ENCODE data around the gene XPR1.
A peak's percentile ranks its signal among the peaks of the same experiment; 100 is the strongest.

Gene XPR1

DNA sequence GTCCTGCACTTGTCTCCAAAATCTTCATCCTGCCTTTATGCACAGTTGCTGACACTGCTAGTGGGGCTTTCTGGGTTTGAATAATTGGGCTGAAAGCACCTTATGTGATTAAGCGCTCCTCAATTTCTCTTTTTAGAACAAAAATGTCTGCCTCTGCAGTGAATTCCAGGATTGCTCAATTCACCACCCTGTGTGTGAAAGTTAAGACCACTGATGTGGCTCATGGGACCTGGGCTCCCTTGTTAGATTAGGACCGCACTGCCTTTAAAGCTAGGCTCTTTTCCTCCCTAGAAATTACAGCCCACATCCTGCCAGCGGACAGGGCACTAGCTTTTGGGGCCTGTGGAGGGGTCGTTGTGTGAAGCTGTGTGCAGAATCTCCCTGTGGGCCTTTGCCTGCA, 299.7 kb downstream of the XPR1 start:
- DNase-seq, result no peak

GRCh38 chr1:180932378-180932777, 300.6 kb downstream of the XPR1 start:
- DNase-seq, result no peak

DNA sequence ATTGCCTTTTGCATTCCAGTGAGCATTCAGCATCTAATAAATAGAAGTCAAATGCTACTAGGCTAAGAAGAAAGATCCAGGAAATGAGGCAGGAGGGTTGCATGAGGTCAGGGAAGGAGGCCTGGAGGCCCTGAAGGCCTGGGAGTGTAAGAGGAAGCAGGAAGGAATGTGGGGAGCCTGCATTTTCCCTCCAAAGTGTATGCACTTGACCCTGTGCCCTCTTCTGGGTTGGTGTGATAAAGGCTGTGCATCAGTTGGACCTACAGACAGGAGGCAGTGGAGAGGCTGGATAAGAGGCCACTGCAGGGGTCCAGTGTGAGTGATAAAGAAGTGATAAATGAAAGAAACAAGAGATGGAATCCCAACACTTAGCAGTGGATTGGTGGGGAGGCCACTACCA, 301.3 kb downstream of the XPR1 start:
- no peak for DNase-seq

GRCh38 chr1:180934563-180934962, 302.7 kb downstream of the XPR1 start:
- DNase-seq, result no peak

GRCh38 chr1:180935326-180936109, 303.7 kb downstream of the XPR1 start:
- peak; percentile 39 for DNase-seq

DNA sequence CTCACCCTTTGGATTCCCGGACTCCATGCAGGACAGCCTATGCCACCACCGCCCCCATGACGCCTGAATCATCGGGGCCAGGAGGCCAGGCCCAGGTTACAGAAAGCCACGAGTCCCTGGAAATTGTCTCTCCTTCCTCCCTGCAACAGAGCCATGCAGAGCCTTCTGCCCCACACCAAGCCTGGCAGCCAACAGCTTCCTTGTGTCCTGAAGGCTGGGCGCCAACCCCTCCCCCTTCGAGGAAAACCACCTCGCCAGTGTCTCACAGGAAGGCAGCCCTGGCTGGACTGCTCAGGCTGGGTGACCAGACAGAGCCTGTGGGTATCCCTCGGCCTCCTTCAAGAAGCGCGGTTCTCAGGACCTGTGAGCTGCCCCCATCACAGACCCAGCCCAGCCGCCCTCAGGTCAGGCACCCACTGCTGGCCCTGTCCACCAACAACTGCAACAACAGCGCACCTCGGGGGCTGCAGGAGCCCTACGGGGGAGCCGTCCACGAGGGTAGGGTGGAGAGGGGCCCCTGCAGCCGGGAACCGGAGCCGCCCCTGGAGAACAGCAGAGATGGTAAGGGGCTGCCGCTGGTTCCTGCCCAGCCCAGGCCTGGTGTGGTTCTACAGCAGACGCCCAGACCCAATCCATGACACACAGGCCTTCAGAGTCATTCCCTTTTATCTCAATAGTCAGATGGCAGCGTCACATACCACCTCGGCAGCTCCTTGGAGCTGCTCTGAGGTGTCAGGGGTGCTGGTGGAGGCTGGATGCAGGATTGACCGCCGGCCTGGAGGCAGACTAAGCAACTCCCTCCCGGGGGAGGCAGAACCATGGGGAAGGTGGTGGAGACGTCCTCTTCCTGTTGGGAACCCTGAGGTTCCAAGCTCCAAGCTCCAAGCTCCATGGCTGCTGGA, 304.5 kb downstream of the XPR1 start:
- no peak for DNase-seq

DNA sequence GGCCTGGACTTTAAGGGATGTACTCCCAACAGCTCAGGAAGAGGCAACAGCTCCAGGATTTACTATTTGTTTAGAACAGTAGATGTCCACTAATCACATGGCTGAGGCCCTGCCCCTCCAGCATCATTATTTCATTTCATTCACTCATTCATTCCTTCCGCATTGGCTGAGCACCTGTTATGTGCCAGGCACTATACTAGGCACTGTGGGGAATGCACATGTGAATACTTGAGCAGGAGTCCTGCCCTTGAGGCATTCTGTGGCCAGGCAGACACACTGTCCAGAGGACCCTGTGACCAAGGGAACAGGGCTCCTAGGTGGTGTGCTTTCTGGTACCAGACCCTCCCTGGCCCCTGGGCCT, 305.2 kb downstream of the XPR1 start:
- DNase-seq, result no peak

DNA sequence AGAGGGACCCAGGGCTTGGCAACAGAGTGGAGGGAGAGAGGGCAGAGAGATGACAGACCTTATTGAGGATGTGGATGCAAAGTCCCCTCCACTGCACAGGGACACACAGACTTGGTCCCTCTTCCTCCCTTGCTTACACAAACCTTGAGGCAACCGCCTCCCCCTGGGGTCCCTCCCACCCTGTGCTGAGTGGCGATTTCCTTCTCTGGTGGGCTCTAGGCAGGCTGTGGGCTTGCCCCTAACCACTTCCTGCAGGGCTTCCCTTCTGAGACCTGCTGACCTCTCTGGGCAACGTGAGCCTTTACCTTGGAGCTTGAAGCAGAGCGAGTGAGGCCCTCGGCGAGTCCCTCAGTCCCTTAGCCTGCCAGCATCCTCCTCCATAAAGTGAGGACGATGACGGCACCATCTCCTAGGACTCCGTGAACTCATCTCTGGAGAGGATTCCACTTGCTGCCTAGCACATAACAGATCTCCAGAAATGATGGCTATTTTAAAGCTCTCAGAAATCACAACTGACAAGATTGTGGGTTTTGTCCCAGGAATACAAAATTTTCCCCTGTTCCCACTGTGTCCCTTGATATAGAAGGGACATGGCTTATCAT, 305.9 kb downstream of the XPR1 start:
- no peak for DNase-seq

DNA sequence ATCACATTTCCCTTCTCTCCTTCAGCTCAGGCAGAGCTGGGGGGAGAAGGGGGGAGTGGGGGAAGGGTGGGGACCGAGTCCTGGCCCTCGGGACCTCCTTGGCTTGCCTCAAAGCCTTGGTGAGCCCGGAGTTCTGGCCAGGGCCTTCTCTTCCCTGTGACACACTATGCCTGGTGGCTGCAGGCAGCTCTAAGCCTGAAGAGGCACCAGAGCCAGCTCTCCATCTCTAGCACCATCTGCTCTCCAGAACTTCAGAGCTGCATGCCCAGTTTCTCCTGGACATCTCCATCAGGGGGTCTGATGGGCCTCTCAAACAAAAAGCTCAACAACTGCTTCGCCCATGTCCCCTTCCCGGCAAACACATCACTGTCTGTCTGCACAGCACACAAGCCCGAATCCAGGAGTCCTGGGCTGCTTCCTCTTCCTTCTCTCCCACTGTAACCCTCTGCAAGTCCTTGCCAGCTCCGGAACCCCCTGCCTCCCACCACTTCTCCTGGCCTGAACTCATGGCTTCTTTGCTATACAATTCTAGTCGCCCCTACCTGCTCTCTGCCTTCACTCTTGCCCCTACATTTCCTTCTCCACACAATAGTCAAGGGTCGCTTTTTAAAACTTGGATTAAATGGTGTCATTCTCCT, 307.4 kb downstream of the XPR1 start:
- no peak for DNase-seq

- no peak for DNase-seq
These were observed 307.9 kb downstream of the XPR1 start for GRCh38 chr1:180939711-180940103.
